Measurements from ENCODE around the gene PARD6A.

The PARD6A gene

GRCh38 chr16:67660564-67661028 lies at the start of gene PARD6A:
Gene PARD6A, plus strand, starts transcription at chr16:67660960. Its CDS starts 79 bp downstream, at chr16:67661039.
- peak within 1 kb of the TSS; percentile 90 for H3K4me3 ChIP-seq (ENCODE audit: low read length)
- no peak for TF ChIP-seq CTCF (conservative IDR thresholded peaks at IDR 0.05; ENCODE audit: low read depth, low read length)
- peak; percentile 85 for DNase-seq (ENCODE audit: low read depth)

- DNase-seq (ENCODE audit: low read depth) = no peak
- TF ChIP-seq CTCF (conservative IDR thresholded peaks at IDR 0.05; ENCODE audit: low read depth, low read length) = peak; percentile 10
- no peak overlapping the region for H3K4me3 ChIP-seq (ENCODE audit: low read length)
Observed at GRCh38 chr16:67613808-67614207, 47.0 kb upstream of the PARD6A start.

- H3K4me3 ChIP-seq (ENCODE audit: low read length) = no peak overlapping the region
- DNase-seq (ENCODE audit: low read depth) = no peak
- TF ChIP-seq CTCF (conservative IDR thresholded peaks at IDR 0.05; ENCODE audit: low read depth, low read length) = no peak
Observed at GRCh38 chr16:67628216-67628615, 32.5 kb upstream of the PARD6A start.

GRCh38 chr16:67632415-67633172 lies 28.2 kb upstream of the PARD6A start:
- no peak for TF ChIP-seq CTCF (conservative IDR thresholded peaks at IDR 0.05; ENCODE audit: low read depth, low read length)
- no peak for DNase-seq (ENCODE audit: low read depth)
- no peak overlapping the region for H3K4me3 ChIP-seq (ENCODE audit: low read length)

GRCh38 chr16:67636713-67637112 lies 24.0 kb upstream of the PARD6A start:
- no peak for TF ChIP-seq CTCF (conservative IDR thresholded peaks at IDR 0.05; ENCODE audit: low read depth, low read length)
- DNase-seq (ENCODE audit: low read depth) = no peak
- no peak overlapping the region for H3K4me3 ChIP-seq (ENCODE audit: low read length)

- H3K4me3 ChIP-seq (ENCODE audit: low read length) = no peak overlapping the region
- DNase-seq (ENCODE audit: low read depth) = no peak
- TF ChIP-seq CTCF (conservative IDR thresholded peaks at IDR 0.05; ENCODE audit: low read depth, low read length) = no peak
Observed at GRCh38 chr16:67637625-67638024, 23.1 kb upstream of the PARD6A start.

Measured in retinal pigment epithelial cell (primary cell).